Body of pancreas (tissue), 4 donors: ENCODE results near the gene HNRNPF. TPM values are rescaled to one million over a fixed set of nuclear protein-coding genes. Genes with fewer than 3 reads are reported as not detected.

Source experiments
- ATAC-seq: fragments of 150-250 bp; one replicate; pipeline ENCODE4 v1.9.1; 2016
- DNase-seq, 4 donors: peaks; one replicate each; pipeline ENCODE4 v3.0.0-alpha.2; 2019
- H3K27ac ChIP-seq, 4 donors: fragments of 200-600 bp; sonication (generic); 1 replicate in 3 of 4; 2 replicates in 1 of 4; pipeline versions ENCODE4 v1.5.1 to v1.6.1; 2016 to 2019; ENCODE audit warnings: mild to moderate bottlenecking in 1 of 4, mixed read lengths in 1 of 4, moderate library complexity in 1 of 4
- H3K27me3 ChIP-seq, 2 donors: fragments of 200-600 bp; sonication (generic); one replicate each; pipeline ENCODE4 v1.6.0; 2016; ENCODE audit warnings: mild to moderate bottlenecking in 1 of 2
- H3K36me3 ChIP-seq, 2 donors: fragments of 200-600 bp; sonication (generic); replicated peaks in 1 of 2; 2 replicates each; pipeline ENCODE4 v1.5.1; 2016; ENCODE audit warnings: low read depth in 2 of 2; ENCODE audit not compliant: insufficient read depth in 1 of 2
- H3K4me1 ChIP-seq: fragments of 200-600 bp; sonication (generic); one replicate; pipeline ENCODE4 v1.6.0; 2016
- H3K4me3 ChIP-seq, 2 donors: fragments of 200-600 bp; sonication (generic); 1 replicate in 1 of 2; 2 replicates in 1 of 2; pipeline ENCODE4 v1.5.1; 2016 to 2019
- H3K9me3 ChIP-seq, 3 donors: fragments of 200-600 bp; sonication (generic); 1 replicate in 2 of 3; 2 replicates in 1 of 3; pipeline ENCODE4 v1.5.1; 2016
- CTCF ChIP-seq, 7 experiments: fragments of 450-650 bp in 4 of 7; fragments of 200-600 bp in 3 of 7; sonication (generic) in 3 of 7; IDR thresholded peaks; one replicate each; pipeline ENCODE4 v1.5.1; 2016 to 2019; ENCODE audit warnings: antibody characterized with exemption in 7 of 7
- POLR2A ChIP-seq, 3 donors: fragments of 450-650 bp; IDR thresholded peaks; one replicate each; pipeline ENCODE4 v1.6.1; 2016; ENCODE audit warnings: antibody characterized with exemption in 3 of 3, mild to moderate bottlenecking in 2 of 3
- WGBS, 2 donors: methylation state at CpG; one replicate each; pipeline ENCODE4 v1.1.5; 2017; 5-methylcytosine and 5-hydroxymethylcytosine counted together
- intact Hi-C: fragments of 100-400 bp; cut with DNase I; formaldehyde crosslinking; loops from one replicate; pipeline ENCODE4 v1.15.1; 2023
- total RNA-seq, 2 donors: library from RNA; depleted of rRNA; stranded (reverse); fragments of >200 nt; gene quantifications; one replicate each; pipeline ENCODE4 v1.1.0, GENCODE V29; 2016

Gene HNRNPF
- total RNA-seq, 2 donors from 2014 or later = 33.6 to 80.9 TPM

- TF ChIP-seq CTCF (IDR thresholded peaks at IDR 0.05) (no peak), POLR2A (IDR thresholded peaks at IDR 0.05) (no peak)
- 83 to 87% methylated on average over 6 to 9 of the region's 9 CpGs for WGBS, 2 donors
- Histone ChIP-seq H3K36me3 (no peaks in the 10 kb centered on the region), H3K27me3 (no peaks in the 10 kb centered on the region), H3K27ac (no peak overlapping the region), H3K9me3 (no peaks in the 10 kb centered on the region), H3K4me1 (no peaks in the 10 kb centered on the region), H3K4me3 (no peak overlapping the region)
- intact Hi-C loops = no loop called here
- ATAC-seq (no peak), DNase-seq (no peak)
These were observed 32.8 kb downstream of the HNRNPF start for GRCh38 chr10:43376046-43376635.

GRCh38 chr10:43375401-43376020 is 33.5 kb downstream of the HNRNPF start:
- no peaks in the 10 kb centered on the region for H3K9me3 ChIP-seq
- no peaks in the 10 kb centered on the region for H3K4me1 ChIP-seq
- TF ChIP-seq CTCF (IDR thresholded peaks at IDR 0.05) (no peak), POLR2A (IDR thresholded peaks at IDR 0.05) (no peak)
- no peaks in the 10 kb centered on the region for H3K36me3 ChIP-seq
- H3K27me3 ChIP-seq = no peaks in the 10 kb centered on the region
- DNase-seq = no peak
- intact Hi-C loops = no loop called here
- H3K4me3 ChIP-seq = no peak overlapping the region
- H3K27ac ChIP-seq = no peak overlapping the region
- WGBS, 2 donors = 70 to 73% methylated on average over 11 to 12 of the region's 12 CpGs
- no peak for ATAC-seq

DNA sequence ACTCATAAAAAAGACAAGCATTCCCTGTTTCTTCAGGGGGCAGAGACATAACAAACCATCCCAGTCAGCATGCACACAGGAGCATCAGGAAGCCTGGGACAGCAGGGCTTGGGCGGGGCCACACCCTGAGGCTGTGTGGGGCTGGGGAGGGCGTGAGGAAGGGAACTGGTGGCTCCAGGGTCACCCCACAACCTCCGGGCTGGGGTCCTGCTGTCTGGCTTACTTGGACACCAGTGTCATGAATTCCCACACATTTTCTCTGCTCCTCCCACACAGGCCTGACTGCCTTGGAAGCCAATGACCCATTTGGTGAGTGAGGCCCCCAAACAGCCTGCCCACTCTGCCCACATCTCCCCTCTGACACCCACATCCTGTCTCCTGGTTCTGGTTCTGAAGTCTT is 34.8 kb downstream of the HNRNPF start:
- DNase-seq (no peak), ATAC-seq (no peak)
- intact Hi-C loops = no loop called here
- WGBS, 2 donors = 55 to 76% methylated on average over 3 of the region's 3 CpGs
- TF ChIP-seq POLR2A (IDR thresholded peaks at IDR 0.05) (no peak), CTCF (IDR thresholded peaks at IDR 0.05) (no peak)
- H3K36me3 ChIP-seq = no peaks in the 10 kb centered on the region
- no peak overlapping the region for H3K27ac ChIP-seq
- H3K27me3 ChIP-seq = no peaks in the 10 kb centered on the region
- no peaks in the 10 kb centered on the region for H3K9me3 ChIP-seq
- H3K4me1 ChIP-seq = no peaks in the 10 kb centered on the region
- H3K4me3 ChIP-seq = no peak overlapping the region

GRCh38 chr10:43373461-43373860 is 35.5 kb downstream of the HNRNPF start:
- H3K4me1 ChIP-seq = no peaks in the 10 kb centered on the region
- H3K4me3 ChIP-seq = no peak overlapping the region
- intact Hi-C loops = no loop called here
- WGBS, 2 donors = 50 to 57% methylated on average over 3 to 5 of the region's 5 CpGs
- DNase-seq (no peak), ATAC-seq (no peak)
- H3K36me3 ChIP-seq = no peaks in the 10 kb centered on the region
- TF ChIP-seq POLR2A (IDR thresholded peaks at IDR 0.05) (no peak), CTCF (IDR thresholded peaks at IDR 0.05) (no peak)
- H3K9me3 ChIP-seq = no peaks in the 10 kb centered on the region
- H3K27ac ChIP-seq = no peak overlapping the region
- H3K27me3 ChIP-seq = no peaks in the 10 kb centered on the region
